Measurements from ENCODE around the gene SLC6A5.

Gene SLC6A5

DNA sequence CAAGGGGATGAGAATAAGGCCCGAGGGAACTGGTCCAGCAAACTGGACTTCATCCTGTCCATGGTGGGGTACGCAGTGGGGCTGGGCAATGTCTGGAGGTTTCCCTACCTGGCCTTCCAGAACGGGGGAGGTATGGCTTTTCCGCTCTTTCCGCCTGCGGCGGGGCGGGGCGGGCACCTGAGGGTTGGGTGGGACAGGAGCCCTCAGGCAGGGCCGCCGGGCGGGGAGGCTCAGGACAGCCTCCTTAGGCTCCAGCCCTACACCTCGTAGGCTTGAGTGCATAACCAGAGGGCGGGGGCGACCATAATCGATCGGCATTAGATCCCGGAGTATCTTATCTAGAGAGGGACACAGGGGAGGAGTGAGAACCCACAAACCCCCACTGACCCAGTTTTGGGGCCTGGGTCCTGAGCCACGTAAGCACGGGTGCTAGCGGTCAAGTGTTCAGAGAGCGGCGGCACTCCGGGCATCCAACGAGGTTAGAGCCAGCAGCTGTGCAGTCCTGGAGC, 4.9 kb downstream of the SLC6A5 start:
- Histone ChIP-seq H3K9me2 (replicated peaks; ENCODE audit: insufficient read depth, low read length) (no peaks in the 10 kb centered on the region), H3K9me3 (replicated peaks; ENCODE audit: insufficient read depth, low read length) (no peaks in the 10 kb centered on the region), H3K36me3 (replicated peaks; ENCODE audit: insufficient read depth, low read length) (no peaks in the 10 kb centered on the region), H3K27me3 (replicated peaks; ENCODE audit: insufficient read depth, low read length) (peaks cover 32% of the 10 kb centered on the region), H3F3A (ENCODE audit: insufficient read depth, low read length) (no peaks in the 10 kb centered on the region), H3K4me1 (ENCODE audit: low read length) (no peaks in the 10 kb centered on the region), H3K9ac (ENCODE audit: low read length) (no peak overlapping the region), H3K4me3 (ENCODE audit: low read length) (no peak overlapping the region), H4K20me1 (ENCODE audit: insufficient read depth, low read length) (no peaks in the 10 kb centered on the region), H3K4me2 (ENCODE audit: low read depth, low read length) (no peak overlapping the region), H3K79me2 (ENCODE audit: low read length) (no peaks in the 10 kb centered on the region), H3K27ac (ENCODE audit: low read length) (no peak overlapping the region), H2AFZ (ENCODE audit: low read length) (no peak overlapping the region)
- no peak for DNase-seq
- no peak for TF ChIP-seq EZH2 (optimal IDR thresholded peaks at IDR 0.05; ENCODE audit: low read depth, low read length)
- no peak for TF ChIP-seq EZH2phosphoT487 (IDR thresholded peaks at IDR 0.05; ENCODE audit: low read length)
- TF ChIP-seq, protein P1, sequence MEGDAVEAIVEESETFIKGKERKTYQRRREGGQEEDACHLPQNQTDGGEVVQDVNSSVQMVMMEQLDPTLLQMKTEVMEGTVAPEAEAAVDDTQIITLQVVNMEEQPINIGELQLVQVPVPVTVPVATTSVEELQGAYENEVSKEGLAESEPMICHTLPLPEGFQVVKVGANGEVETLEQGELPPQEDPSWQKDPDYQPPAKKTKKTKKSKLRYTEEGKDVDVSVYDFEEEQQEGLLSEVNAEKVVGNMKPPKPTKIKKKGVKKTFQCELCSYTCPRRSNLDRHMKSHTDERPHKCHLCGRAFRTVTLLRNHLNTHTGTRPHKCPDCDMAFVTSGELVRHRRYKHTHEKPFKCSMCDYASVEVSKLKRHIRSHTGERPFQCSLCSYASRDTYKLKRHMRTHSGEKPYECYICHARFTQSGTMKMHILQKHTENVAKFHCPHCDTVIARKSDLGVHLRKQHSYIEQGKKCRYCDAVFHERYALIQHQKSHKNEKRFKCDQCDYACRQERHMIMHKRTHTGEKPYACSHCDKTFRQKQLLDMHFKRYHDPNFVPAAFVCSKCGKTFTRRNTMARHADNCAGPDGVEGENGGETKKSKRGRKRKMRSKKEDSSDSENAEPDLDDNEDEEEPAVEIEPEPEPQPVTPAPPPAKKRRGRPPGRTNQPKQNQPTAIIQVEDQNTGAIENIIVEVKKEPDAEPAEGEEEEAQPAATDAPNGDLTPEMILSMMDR (IDR thresholded peaks at IDR 0.05; ENCODE audit: low read length), result no peak

DNA sequence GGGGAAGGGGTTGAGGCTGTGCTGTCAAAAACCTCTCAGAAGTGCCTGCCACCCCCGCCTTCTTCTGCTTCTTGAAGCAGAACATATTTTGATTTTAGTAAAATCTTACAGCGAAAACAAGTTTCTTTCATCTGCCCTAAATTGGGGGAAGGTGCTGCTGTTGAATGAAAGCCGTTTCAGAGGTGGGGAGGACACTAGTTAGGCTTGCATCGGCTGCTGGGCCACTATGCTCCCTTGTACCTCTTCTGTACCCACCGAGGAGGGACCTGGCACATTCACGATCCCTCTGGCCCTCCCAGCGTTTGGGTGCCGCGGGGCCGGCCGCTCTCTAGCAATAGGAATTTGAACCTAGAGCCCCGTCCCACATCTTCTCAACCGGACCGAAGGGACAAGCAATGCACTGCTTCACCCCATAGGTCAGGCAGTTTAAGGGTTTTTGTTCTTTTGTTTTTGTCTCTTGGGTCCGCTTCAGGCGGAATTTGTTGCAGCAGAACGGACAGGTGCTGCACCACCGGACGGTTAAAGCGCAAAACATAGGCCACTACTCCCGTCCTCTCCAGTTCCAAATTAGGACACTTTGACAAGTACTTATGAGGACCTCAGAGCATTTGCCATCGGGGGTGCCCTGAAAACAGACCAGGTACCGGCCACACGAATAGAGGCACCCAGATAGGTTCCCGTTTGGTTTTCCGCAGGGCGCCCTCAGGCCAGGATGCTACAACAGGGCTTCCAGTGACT, 5.6 kb downstream of the SLC6A5 start:
- no peaks in the 10 kb centered on the region for H3K36me3 ChIP-seq (replicated peaks; ENCODE audit: insufficient read depth, low read length)
- TF ChIP-seq EZH2 (optimal IDR thresholded peaks at IDR 0.05; ENCODE audit: low read depth, low read length) (no peak), EZH2phosphoT487 (IDR thresholded peaks at IDR 0.05; ENCODE audit: low read length) (no peak)
- TF ChIP-seq, protein P1 (IDR thresholded peaks at IDR 0.05; ENCODE audit: low read length), result no peak
- H3K4me3 ChIP-seq (ENCODE audit: low read length), result no peak overlapping the region
- H3K27me3 ChIP-seq (replicated peaks; ENCODE audit: insufficient read depth, low read length), result peaks cover 25% of the 10 kb centered on the region
- no peak for DNase-seq
- H3K27ac ChIP-seq (ENCODE audit: low read length), result no peak overlapping the region
- H3K4me1 ChIP-seq (ENCODE audit: low read length), result no peaks in the 10 kb centered on the region
- no peak overlapping the region for H3K4me2 ChIP-seq (ENCODE audit: low read depth, low read length)
- H3K9ac ChIP-seq (ENCODE audit: low read length), result no peak overlapping the region
- H3K79me2 ChIP-seq (ENCODE audit: low read length), result no peaks in the 10 kb centered on the region
- no peaks in the 10 kb centered on the region for H3K9me3 ChIP-seq (replicated peaks; ENCODE audit: insufficient read depth, low read length)
- H2AFZ ChIP-seq (ENCODE audit: low read length), result no peak overlapping the region
- no peaks in the 10 kb centered on the region for H3F3A ChIP-seq (ENCODE audit: insufficient read depth, low read length)
- H4K20me1 ChIP-seq (ENCODE audit: insufficient read depth, low read length), result no peaks in the 10 kb centered on the region
- no peaks in the 10 kb centered on the region for H3K9me2 ChIP-seq (replicated peaks; ENCODE audit: insufficient read depth, low read length)

DNA sequence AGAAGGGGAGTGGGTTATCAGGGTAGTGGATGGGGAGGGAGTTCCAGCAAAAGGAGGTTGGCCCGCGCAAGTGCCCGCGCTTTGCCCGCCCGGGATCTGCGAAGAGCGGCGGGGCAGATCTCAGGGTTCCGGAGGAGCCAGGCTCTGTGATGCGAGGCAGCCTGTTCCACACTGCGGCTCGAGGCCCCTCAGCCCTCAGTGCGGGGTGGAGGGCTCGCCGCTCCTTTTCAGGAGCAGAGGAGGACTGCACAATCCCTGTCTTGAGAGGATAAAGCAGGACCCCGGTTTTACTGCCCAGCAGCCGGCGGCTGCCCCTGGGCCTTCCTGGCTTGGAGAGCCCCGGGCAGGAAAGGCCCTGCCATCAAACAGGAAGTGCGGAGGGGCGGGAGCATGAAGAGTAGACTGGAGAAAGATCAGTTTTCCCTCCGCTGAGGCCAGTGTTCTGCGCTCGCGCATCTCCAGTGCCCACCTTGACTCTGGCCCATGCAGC, 6.2 kb downstream of the SLC6A5 start:
- H3K27me3 ChIP-seq (replicated peaks; ENCODE audit: insufficient read depth, low read length), result peaks cover 22% of the 10 kb centered on the region

More for the DNA sequence above, 6.2 kb downstream of the SLC6A5 start:
- H3K27ac ChIP-seq (ENCODE audit: low read length), result no peak overlapping the region
- H3K4me2 ChIP-seq (ENCODE audit: low read depth, low read length), result no peak overlapping the region
- H3K36me3 ChIP-seq (replicated peaks; ENCODE audit: insufficient read depth, low read length), result no peaks in the 10 kb centered on the region
- H4K20me1 ChIP-seq (ENCODE audit: insufficient read depth, low read length), result no peaks in the 10 kb centered on the region
- DNase-seq, result no peak
- H3K4me1 ChIP-seq (ENCODE audit: low read length), result no peaks in the 10 kb centered on the region
- no peaks in the 10 kb centered on the region for H3F3A ChIP-seq (ENCODE audit: insufficient read depth, low read length)
- H3K4me3 ChIP-seq (ENCODE audit: low read length), result no peak overlapping the region
- no peak overlapping the region for H3K9ac ChIP-seq (ENCODE audit: low read length)
- H2AFZ ChIP-seq (ENCODE audit: low read length), result no peak overlapping the region
- no peaks in the 10 kb centered on the region for H3K79me2 ChIP-seq (ENCODE audit: low read length)
- no peaks in the 10 kb centered on the region for H3K9me2 ChIP-seq (replicated peaks; ENCODE audit: insufficient read depth, low read length)
- no peaks in the 10 kb centered on the region for H3K9me3 ChIP-seq (replicated peaks; ENCODE audit: insufficient read depth, low read length)
- TF ChIP-seq EZH2phosphoT487 (IDR thresholded peaks at IDR 0.05; ENCODE audit: low read length), result no peak
- TF ChIP-seq EZH2 (optimal IDR thresholded peaks at IDR 0.05; ENCODE audit: low read depth, low read length), result no peak
- TF ChIP-seq, protein P1 (IDR thresholded peaks at IDR 0.05; ENCODE audit: low read length), result no peak
